ENCODE data around the gene NSD1.

- TF ChIP-seq, protein P1, sequence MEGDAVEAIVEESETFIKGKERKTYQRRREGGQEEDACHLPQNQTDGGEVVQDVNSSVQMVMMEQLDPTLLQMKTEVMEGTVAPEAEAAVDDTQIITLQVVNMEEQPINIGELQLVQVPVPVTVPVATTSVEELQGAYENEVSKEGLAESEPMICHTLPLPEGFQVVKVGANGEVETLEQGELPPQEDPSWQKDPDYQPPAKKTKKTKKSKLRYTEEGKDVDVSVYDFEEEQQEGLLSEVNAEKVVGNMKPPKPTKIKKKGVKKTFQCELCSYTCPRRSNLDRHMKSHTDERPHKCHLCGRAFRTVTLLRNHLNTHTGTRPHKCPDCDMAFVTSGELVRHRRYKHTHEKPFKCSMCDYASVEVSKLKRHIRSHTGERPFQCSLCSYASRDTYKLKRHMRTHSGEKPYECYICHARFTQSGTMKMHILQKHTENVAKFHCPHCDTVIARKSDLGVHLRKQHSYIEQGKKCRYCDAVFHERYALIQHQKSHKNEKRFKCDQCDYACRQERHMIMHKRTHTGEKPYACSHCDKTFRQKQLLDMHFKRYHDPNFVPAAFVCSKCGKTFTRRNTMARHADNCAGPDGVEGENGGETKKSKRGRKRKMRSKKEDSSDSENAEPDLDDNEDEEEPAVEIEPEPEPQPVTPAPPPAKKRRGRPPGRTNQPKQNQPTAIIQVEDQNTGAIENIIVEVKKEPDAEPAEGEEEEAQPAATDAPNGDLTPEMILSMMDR (IDR thresholded peaks at IDR 0.05; ENCODE audit: insufficient read depth, low read length) = no peak
- no peak for TF ChIP-seq POLR2AphosphoS5 (IDR thresholded peaks at IDR 0.05; ENCODE audit: low read depth)
These were observed 136.4 kb downstream of the NSD1 start for GRCh38 chr5:177269976-177270375.
